ENCODE measurements around the gene TMEM259. TPM values are rescaled to one million over a fixed set of nuclear protein-coding genes. Genes with fewer than 3 reads are reported as not detected.

The TMEM259 gene
- total and polyA plus RNA-seq, 2 of the 13 experiments (the other 11 are each of a cell fraction or from before 2014, with no cell fraction given): 64.7 to 164 TPM

GRCh38 chr19:984165-984967 lies 36.6 kb downstream of the TMEM259 start, which contains the start of gene WDR18 (continued):
- TF ChIP-seq ZXDC (CRISPR knock-in tag; IDR thresholded peaks at IDR 0.05) (no peak), ZNF33B (CRISPR knock-in tag; IDR thresholded peaks at IDR 0.05) (no peak), PBX3 (CRISPR knock-in tag; IDR thresholded peaks at IDR 0.05; ENCODE audit: borderline replicate concordance) (no peak), MYC (CRISPR knock-in tag; IDR thresholded peaks at IDR 0.05; ENCODE audit: borderline replicate concordance) (peak; percentile 92), ZNF407 (CRISPR knock-in tag; IDR thresholded peaks at IDR 0.05; ENCODE audit: not compliant biosample characterization) (peak; percentile 78), ZNF597 (CRISPR knock-in tag; IDR thresholded peaks at IDR 0.05) (0 out of 2 replicates have a peak, but pooled peaks have one; percentile 60), ZNF724P (CRISPR knock-in tag; IDR thresholded peaks at IDR 0.05; ENCODE audit: borderline replicate concordance) (no peak; the same call in 1 of the 2 replicates), MED1 (CRISPR knock-in tag; IDR thresholded peaks at IDR 0.05) (peak; percentile 45; the same call in 1 of the 2 replicates), KLF12 (CRISPR knock-in tag; IDR thresholded peaks at IDR 0.05; ENCODE audit: borderline replicate concordance) (no peak)
- TF ChIP-seq, protein P1, sequence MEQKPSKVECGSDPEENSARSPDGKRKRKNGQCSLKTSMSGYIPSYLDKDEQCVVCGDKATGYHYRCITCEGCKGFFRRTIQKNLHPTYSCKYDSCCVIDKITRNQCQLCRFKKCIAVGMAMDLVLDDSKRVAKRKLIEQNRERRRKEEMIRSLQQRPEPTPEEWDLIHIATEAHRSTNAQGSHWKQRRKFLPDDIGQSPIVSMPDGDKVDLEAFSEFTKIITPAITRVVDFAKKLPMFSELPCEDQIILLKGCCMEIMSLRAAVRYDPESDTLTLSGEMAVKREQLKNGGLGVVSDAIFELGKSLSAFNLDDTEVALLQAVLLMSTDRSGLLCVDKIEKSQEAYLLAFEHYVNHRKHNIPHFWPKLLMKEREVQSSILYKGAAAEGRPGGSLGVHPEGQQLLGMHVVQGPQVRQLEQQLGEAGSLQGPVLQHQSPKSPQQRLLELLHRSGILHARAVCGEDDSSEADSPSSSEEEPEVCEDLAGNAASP (CRISPR knock-in tag; IDR thresholded peaks at IDR 0.05; ENCODE audit: borderline replicate concordance): no peak
- TF ChIP-seq, protein P2, sequence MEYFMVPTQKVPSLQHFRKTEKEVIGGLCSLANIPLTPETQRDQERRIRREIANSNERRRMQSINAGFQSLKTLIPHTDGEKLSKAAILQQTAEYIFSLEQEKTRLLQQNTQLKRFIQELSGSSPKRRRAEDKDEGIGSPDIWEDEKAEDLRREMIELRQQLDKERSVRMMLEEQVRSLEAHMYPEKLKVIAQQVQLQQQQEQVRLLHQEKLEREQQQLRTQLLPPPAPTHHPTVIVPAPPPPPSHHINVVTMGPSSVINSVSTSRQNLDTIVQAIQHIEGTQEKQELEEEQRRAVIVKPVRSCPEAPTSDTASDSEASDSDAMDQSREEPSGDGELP (IDR thresholded peaks at IDR 0.05; ENCODE audit: borderline replicate concordance, low read depth): peak; percentile 49; the same call in 1 of the 2 replicates

All from HepG2 (cell line).